AG04449 (cell line): ENCODE measurements around the gene C17orf50.

ENCODE experiments used
- CTCF ChIA-PET: fragments of 350-600 bp; formaldehyde crosslinking; extraction: SDS; loops from one replicate; lab custom pipeline; 2021; ENCODE audit warnings: antibody characterized with exemption; lab: Yijun Ruan, JAX
- POLR2A ChIA-PET: fragments of 400-600, 350-600 bp; formaldehyde crosslinking; extraction: SDS; loops from one replicate; lab custom pipeline; 2020; ENCODE audit warnings: antibody characterized with exemption, inconsistent platforms; lab: Yijun Ruan, JAX
- DNase-seq: peaks from one replicate; pipeline ENCODE4 v3.0.0-alpha.2; 2010; ENCODE audit warnings: low read depth, low spot score
- H3K4me3 ChIP-seq: 2 replicates; pipeline ENCODE4 v1.5.1; 2011; ENCODE audit warnings: low read depth, mild to moderate bottlenecking, control low read depth, low read length
- CTCF ChIP-seq: IDR thresholded peaks from one replicate; pipeline ENCODE4 v1.5.1; 2011; ENCODE audit warnings: mild to moderate bottlenecking, moderate library complexity, low read length, control low read depth, inconsistent platforms; ENCODE audit not compliant: insufficient read depth; ENCODE audit errors: missing control alignments

The C17orf50 gene

DNA sequence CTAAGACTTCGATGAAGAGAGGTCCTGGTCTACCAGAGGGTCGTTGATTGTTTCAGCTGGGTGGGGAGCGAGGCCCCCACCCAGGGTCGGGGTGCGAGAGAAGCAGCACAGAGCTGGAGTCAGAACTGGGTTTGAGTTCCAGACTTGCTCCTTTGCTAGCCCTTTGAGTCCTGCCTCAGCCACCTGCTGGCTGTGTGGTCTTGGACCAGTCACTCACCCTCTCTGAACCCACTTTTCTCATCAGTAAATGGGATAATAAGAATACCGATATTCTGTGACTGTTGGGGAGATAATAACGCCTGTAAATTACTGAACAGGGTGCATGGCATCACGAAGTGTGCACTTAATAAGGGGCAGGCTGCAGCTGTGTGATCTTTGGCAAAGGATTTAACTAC lies 35.2 kb downstream of the C17orf50 start:
- DNase-seq, result no peak
- TF ChIP-seq CTCF, result no peak
- ChIA-PET POLR2A (interaction anchor here (0.9 kb wide), 1 partner anchor 13 kb away, joined by 3 read pairs; the partner anchor contains the start of gene TAF15), CTCF (interaction anchor here (0.7 to 10.3 kb wide), 6 partner anchors 8 to 41 kb away, joined by 3 to 230 read pairs (median 12); partner anchors contain the start of gene TAF15)
- H3K4me3 ChIP-seq, result peak overlapping the region; percentile 51

DNA sequence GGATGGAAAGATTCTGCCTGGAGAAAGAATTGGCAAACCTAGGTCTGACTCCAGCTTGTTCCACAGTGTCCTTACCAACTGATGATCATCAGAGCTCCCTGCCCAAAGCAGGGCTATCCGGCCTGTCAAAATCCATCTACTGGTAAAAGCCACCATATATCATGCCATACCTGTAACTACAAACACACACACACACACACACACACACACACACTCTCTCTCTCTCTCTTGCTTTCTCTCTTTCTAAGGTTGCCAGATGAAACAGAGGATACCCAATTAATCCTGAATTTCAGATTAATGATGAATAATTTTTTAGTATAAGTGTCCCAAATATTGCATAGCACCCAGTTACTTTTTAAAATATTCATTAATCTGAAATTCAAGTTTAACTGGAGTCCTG lies 36.3 kb downstream of the C17orf50 start:
- CTCF ChIA-PET, result interaction anchor here (1.5 to 10.3 kb wide), 8 partner anchors 8 to 39 kb away, joined by 3 to 230 read pairs (median 5); partner anchors contain the start of gene TAF15
- no peak for TF ChIP-seq CTCF

GRCh38 chr17:35797370-35797769 lies 36.7 kb downstream of the C17orf50 start:
- TF ChIP-seq CTCF, result no peak
- DNase-seq, result no peak
- ChIA-PET CTCF (interaction anchor here (1.6 to 10.3 kb wide), 8 partner anchors 8 to 40 kb away, joined by 3 to 230 read pairs (median 5); partner anchors contain the start of gene TAF15), POLR2A (interaction anchor here (1.0 kb wide), 1 partner anchor 12 kb away, joined by 4 read pairs; the partner anchor contains the start of gene TAF15)
- H3K4me3 ChIP-seq, result no peak overlapping the region

More for the DNA sequence above, 36.3 kb downstream of the C17orf50 start:
- DNase-seq, result no peak
- H3K4me3 ChIP-seq, result no peak overlapping the region
- POLR2A ChIA-PET, result no interaction called here

DNA sequence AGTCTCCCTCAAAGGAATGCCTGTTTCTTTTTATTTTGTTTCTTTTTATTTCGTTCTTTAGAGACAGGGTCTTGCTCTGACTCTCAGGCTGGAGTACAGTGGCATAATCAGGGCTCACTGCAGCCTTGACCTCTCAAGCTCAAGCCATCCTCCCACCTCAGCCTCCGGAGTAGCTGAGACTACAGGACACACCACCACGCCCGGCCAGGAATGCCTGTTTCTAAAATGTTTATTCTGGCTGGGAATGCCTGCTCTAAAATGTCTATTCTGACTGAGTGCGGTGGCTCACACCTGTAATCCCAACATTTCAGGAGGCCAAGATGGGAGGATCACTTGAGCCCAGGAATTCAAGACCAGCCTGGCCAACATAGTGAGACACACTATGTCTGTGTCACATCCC lies 37.2 kb downstream of the C17orf50 start:
- ChIA-PET CTCF (interaction anchor here (0.8 to 10.3 kb wide), 8 partner anchors 9 to 40 kb away, joined by 3 to 230 read pairs (median 4); partner anchors contain the start of gene TAF15), POLR2A (interaction anchor here (1.0 kb wide), 1 partner anchor 11 kb away, joined by 4 read pairs; the partner anchor contains the start of gene TAF15)
- no peak for DNase-seq
- no peak overlapping the region for H3K4me3 ChIP-seq
- TF ChIP-seq CTCF, result no peak

DNA sequence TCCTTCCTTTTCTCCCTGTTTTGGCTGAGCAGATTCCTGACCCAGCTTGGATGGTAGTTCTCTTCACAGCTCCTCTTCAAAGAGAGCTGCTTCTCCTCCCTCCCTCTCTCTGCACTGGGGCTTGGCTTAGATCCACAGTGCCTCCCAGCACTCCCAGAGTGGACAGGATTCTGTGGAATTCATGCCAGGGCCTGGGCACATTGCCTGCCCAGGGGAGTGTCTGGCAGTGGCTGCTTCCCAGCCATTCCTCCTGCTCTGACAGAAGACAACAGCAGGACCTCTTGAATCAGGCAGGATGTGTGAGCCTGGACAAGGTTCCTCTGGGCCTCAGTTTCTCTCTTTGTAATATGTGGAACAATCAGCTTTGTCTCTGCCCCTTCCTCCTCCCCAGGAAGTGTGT lies 39.3 kb downstream of the C17orf50 start:
- ChIA-PET CTCF (interaction anchor here (0.7 to 10.3 kb wide), 9 partner anchors 8 to 52 kb away, joined by 3 to 230 read pairs (median 4); no protein-coding TSS in a partner anchor), POLR2A (interaction anchor here (0.5 kb wide), 1 partner anchor 20 kb away, joined by 3 read pairs; no protein-coding TSS in a partner anchor)
- DNase-seq, result no peak
- no peak overlapping the region for H3K4me3 ChIP-seq
- TF ChIP-seq CTCF, result no peak

DNA sequence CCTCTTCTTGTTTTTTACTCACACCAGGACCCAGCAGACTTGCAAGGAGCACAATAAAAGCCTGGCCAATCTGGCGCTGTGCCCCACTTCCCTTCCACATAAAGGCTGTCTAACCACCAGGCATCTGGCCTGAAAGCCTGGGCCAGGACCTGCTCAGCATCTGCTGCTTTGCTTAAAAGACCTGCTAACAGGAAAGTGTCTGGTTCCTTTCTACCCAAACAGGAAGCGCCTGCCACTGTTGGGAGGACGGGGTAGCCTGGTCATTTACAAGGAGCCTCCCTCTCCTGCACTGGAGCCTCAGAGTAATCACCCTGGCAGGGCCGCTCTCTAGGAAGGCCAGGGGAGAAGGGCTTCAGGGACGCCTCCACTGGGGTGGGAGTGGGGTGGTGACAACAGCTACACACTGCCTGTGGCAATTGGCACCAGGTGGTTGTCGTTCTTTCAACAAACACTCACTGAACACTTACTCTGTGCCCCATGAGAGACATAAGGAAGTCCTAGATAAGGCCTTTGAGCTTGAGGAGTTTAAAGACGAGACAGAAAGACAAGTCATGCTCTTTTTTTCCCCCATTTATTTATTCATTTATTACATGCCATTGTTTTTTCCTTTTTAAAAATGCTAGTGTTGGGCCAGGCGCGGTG lies 41.0 kb downstream of the C17orf50 start:
- no peak for DNase-seq
- ChIA-PET CTCF (interaction anchor here (0.9 to 13.3 kb wide), 2 partner anchors 32 to 37 kb away, joined by 3 to 819 read pairs; partner anchors contain the start of gene C17orf50), POLR2A (no interaction called here)
- no peak overlapping the region for H3K4me3 ChIP-seq
- TF ChIP-seq CTCF, result no peak
